ENCODE results near the gene SLC35E4.
"Not testable (repeated sequence)": the region's sequence is repeated elsewhere in the genome, so short reads cannot be mapped to it uniquely, and the experiment has no call there.

The SLC35E4 gene

GRCh38 chr22:30635273-30636225, at the start of gene SLC35E4:
Gene SLC35E4 (plus strand): TSS chr22:30635781. CDS start chr22:30636451, 670 bp downstream.
- DNase-seq (ENCODE audit: low read depth), result peak; percentile 81

- no peak for DNase-seq (ENCODE audit: low read depth)
Measured at GRCh38 chr22:30586414-30586813, 49.2 kb upstream of the SLC35E4 start.

- DNase-seq (ENCODE audit: low read depth), result no peak
Measured at GRCh38 chr22:30591191-30591587, 44.4 kb upstream of the SLC35E4 start.

GRCh38 chr22:30591588-30592359, 43.8 kb upstream of the SLC35E4 start, which contains the start of gene PES1:
Gene PES1 (minus strand): TSS chr22:30591910. CDS start chr22:30591833, 77 bp downstream.
- peak; percentile 98 for DNase-seq (ENCODE audit: low read depth)

DNA sequence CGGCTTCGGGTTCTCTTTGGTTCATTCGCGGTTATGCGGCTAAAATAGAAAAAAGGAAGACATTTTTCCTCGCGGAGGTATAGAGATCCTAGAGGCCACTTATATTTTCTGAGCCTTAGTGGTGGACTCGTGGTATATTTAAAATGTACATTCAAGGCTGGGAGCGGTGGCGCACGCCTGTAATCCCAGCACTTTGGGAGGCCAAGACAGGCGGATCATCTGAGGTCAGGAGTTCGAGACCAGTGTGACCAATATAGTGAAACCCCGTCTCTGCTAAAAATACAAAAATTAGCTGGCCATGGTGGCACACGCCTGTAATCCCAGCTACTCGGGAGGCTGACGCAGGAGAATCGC, 43.2 kb upstream of the SLC35E4 start:
- not testable (repeated sequence) for DNase-seq (ENCODE audit: low read depth)

DNA sequence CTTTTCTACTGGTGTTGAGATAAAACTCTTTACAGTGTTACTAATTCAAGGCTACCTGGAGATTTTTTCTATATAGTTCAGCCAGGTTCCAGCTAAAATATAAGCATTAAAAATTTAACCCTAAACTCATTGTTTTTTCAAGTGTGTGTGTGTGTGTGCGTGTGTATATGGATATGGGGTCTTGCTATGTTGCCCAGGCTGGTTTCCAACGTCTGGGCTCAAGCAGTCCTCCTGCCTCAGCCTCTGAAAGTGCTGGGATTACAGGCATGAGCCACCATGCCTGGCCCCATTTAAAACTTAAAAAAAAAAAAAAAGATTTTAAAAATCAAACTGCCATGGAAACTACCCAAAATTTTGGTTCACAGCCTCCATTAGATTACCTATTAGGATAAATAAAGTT, 39.4 kb upstream of the SLC35E4 start:
- no peak for DNase-seq (ENCODE audit: low read depth)

- no peak for DNase-seq (ENCODE audit: low read depth)
Measured at GRCh38 chr22:30596886-30597285, 38.7 kb upstream of the SLC35E4 start.

GRCh38 chr22:30598986-30599385, 36.6 kb upstream of the SLC35E4 start:
- DNase-seq (ENCODE audit: low read depth), result no peak

GRCh38 chr22:30600921-30601320, 34.7 kb upstream of the SLC35E4 start:
- no peak for DNase-seq (ENCODE audit: low read depth)

- DNase-seq (ENCODE audit: low read depth), result no peak
Measured at GRCh38 chr22:30601464-30601863, 34.1 kb upstream of the SLC35E4 start.

GRCh38 chr22:30602049-30602448, 33.5 kb upstream of the SLC35E4 start:
- no peak for DNase-seq (ENCODE audit: low read depth)

- no peak for DNase-seq (ENCODE audit: low read depth)
Measured at GRCh38 chr22:30603801-30604200, 31.8 kb upstream of the SLC35E4 start.

DNA sequence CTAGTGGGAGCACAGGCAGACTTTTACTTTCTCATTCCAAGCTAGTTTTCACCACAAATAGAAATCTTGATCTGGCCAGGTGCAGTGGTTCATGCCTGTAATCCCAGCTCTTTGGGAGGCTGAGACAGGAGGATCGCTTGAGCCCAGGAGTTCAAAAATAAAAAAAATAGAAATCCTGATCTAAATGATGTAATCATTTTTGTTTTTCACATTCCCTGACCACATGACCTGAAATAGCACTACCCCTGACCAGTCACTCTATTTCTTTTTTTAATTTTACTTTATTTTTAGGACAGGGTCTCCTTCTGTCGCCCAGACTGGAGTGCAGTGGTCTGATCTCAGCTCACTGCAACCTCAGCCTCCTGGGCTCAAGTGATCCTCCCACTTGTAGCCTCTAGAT, 30.9 kb upstream of the SLC35E4 start:
- DNase-seq (ENCODE audit: low read depth), result no peak

- no peak for DNase-seq (ENCODE audit: low read depth)
Measured at GRCh38 chr22:30605449-30606110, 30.0 kb upstream of the SLC35E4 start.

- peak; percentile 54 for DNase-seq (ENCODE audit: low read depth)
Measured at GRCh38 chr22:30606455-30607299, 28.9 kb upstream of the SLC35E4 start, which contains the start of gene TCN2. Gene TCN2 (plus strand): TSS chr22:30607174. CDS start chr22:30607332, 158 bp downstream.

DNA sequence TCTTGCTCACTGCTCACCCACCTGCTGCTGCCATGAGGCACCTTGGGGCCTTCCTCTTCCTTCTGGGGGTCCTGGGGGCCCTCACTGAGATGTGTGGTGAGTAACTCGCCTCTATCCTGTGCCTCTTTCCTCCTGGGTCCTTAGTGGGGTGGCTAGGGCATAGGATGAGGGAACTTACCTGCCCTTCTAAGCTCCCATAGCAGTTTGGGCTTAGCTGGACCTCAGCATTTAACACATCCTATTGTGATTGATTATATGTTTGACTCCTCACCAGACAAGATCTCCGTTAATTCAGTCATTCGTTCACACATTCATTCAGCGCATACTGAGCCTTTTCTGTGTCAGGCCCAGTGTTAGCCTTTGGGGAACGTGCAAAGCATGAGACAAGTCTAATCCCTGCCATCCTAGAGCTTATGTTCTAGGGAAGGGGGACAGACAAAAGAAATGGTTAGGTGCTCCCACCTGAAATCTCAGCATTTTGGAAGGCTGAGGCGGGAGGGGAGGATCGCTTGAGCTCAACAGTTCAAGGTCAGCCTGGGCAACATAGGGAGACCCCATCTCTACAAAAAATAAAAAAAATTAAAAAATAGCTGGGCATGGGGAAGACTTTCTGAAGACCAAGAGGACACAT, 28.2 kb upstream of the SLC35E4 start:
- DNase-seq (ENCODE audit: low read depth), result no peak

DNA sequence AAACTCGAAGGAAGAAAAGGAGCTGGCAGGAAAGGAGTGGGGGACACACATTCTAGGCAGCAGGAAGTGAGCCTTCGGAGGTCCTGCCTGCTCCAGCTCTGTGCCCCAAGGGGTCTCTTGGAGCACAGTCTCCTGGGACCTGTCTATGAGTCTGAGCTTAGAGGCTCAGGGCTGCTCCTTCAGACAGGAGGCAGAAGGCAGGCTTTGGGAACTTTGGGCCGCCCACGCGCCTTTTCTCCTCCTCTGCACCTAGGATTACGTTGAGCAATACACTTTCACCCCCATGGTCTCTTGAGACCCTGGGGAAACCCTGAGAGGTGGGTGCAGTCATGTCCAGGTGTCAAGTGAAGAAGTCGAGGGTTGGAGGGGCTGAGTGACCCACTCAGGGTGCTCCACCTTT, 27.6 kb upstream of the SLC35E4 start:
- no peak for DNase-seq (ENCODE audit: low read depth)

DNA sequence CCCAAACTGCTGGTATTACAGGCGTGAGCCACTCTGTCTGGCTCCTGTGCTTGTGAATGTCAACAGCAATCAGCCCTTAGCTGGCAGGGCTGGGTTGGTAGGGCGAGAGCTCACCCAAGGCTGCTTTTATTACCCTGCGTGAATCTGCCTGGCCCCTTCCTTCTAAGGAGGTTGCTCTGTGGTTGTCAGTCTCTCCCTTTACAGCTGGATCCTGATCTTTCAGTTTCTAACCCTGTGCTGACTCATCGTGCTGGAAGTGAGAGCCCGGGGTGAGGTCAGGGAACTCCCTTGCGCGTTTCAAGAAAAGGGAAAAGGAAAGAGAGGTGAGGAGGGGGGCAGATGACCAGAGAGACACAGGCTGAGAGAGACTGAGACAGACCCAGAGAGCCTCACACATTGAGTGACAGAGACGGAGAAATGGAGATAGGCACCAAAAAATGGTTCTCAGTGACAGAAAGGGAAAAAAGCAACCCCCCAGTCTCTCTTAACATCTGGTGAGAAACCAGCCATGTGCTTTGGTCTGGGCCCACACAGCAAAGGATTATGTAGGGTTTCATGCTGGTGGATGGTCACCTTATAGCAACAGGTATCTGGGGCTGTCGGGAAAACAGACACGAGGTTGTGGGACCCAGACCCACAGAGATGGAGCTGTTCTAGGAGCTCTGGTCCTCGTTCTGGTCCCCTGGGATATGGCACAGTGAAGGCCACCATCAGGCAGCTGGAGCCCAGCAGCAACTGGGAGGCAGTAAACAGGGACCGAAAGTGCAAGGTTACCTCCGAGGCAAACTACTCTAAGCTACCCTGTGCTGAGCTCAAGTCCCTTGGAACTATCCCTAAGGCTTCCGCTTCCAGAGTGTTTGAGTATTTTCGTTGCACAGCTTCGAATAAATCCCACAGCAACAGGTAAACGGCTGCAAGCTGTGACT, 26.1 kb upstream of the SLC35E4 start:
- DNase-seq (ENCODE audit: low read depth), result peak; percentile 68

GRCh38 chr22:30610299-30610698, 25.3 kb upstream of the SLC35E4 start:
- DNase-seq (ENCODE audit: low read depth), result no peak

DNA sequence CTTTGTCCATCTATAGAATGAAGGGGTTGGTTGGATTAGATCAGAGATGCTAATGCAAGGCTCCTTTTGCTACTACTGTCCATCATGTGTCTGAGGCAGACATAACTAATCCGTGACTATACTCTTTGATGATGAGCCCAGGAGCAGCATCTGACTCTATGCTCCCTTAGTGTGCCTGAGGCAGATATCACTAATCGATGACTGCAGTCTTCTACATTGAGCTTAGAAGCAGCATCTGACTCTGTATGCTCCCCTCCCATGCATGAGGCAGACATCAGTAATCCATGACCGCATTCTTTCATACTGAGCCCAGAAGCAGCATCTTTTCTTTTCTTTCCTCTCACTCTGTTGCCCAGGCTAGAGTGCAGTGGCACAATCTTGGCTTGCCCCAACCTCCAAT, 24.4 kb upstream of the SLC35E4 start:
- DNase-seq (ENCODE audit: low read depth), result no peak

Measured in stromal cell of bone marrow (primary cell).